B cell (primary cell): ENCODE data around the gene RANBP3.

Experiments
- CTCF ChIP-seq: fragments of 200-600 bp; IDR thresholded peaks from one replicate; pipeline ENCODE4 v1.8.0; 2022; ENCODE audit warnings: antibody characterized with exemption, mild to moderate bottlenecking
- EZH2 ChIP-seq: IDR thresholded peaks from 2 replicates; pipeline ENCODE4 v1.6.1; 2012; ENCODE audit warnings: borderline replicate concordance, low read depth, mild to moderate bottlenecking, moderate library complexity, low read length; ENCODE audit not compliant: insufficient read depth, poor library complexity, severe bottlenecking

DNA sequence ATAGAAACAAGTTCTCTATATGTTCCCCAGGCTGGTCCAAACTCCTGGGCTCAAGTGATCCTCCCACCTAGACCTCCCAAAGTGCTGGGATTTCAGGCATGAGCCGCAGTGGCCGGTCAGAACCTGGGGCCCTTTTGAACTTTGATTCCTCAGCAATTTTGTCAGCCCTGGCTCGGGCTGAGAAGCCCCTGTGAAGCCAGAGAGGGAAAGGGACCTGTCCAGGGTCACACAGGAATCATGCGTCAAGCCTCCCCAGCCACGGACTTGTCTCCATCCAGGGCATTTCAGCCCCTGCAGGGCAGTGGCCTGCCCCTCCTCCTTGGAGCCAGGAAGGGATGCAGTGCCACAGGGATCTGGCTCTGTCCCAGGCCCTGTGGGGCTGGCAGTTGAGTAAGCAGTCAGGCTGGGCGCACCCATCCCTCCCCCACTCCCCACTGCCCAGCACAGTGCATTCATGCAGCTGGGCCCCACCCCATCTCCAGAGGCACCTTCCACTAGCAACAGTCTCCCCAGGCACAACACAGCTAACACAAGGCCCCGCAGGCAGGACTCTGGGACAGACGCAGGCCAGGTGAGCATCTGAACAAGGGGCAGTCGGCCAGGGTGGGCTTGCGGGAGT is 64.1 kb downstream of the RANBP3 start, which contains the start of gene CAPS:
- TF ChIP-seq CTCF = no peak
- TF ChIP-seq EZH2 = no peak
